Stomach smooth muscle (tissue), 2 donors: ENCODE results near the gene TMEM80.
"Not testable (repeated sequence)": the region's sequence is repeated elsewhere in the genome, so short reads cannot be mapped to it uniquely, and the experiment has no call there.

Experiments
- H3K27ac ChIP-seq: one replicate; pipeline ENCODE4 v1.7.0; 2013; ENCODE audit warnings: mild to moderate bottlenecking, low read length, inconsistent platforms
- H3K27me3 ChIP-seq, 2 donors: one replicate each; pipeline ENCODE4 v1.7.0; 2013; ENCODE audit warnings: low read length in 2 of 2; ENCODE audit not compliant: insufficient read depth in 2 of 2, control insufficient read depth in 1 of 2
- H3K36me3 ChIP-seq, 2 donors: one replicate each; pipeline ENCODE4 v1.7.0; 2013; ENCODE audit warnings: low read length in 2 of 2; ENCODE audit not compliant: control insufficient read depth in 2 of 2, insufficient read depth in 2 of 2
- H3K4me1 ChIP-seq: one replicate; pipeline ENCODE4 v1.7.0; 2013; ENCODE audit warnings: low read length; ENCODE audit not compliant: control insufficient read depth, insufficient read depth
- H3K4me3 ChIP-seq, 2 donors: one replicate each; pipeline ENCODE4 v1.7.0; 2013; ENCODE audit warnings: low read length in 2 of 2
- H3K9ac ChIP-seq, 2 donors: one replicate each; pipeline ENCODE4 v1.7.0; 2013; ENCODE audit warnings: low read length in 2 of 2, mild to moderate bottlenecking in 1 of 2
- H3K9me3 ChIP-seq, 2 donors: one replicate each; pipeline ENCODE4 v1.7.0; 2013; ENCODE audit warnings: low read length in 2 of 2; ENCODE audit not compliant: control insufficient read depth in 2 of 2
- donor health status: healthy.
- donor health status: Pancreatic carcinoma.

Gene TMEM80

DNA sequence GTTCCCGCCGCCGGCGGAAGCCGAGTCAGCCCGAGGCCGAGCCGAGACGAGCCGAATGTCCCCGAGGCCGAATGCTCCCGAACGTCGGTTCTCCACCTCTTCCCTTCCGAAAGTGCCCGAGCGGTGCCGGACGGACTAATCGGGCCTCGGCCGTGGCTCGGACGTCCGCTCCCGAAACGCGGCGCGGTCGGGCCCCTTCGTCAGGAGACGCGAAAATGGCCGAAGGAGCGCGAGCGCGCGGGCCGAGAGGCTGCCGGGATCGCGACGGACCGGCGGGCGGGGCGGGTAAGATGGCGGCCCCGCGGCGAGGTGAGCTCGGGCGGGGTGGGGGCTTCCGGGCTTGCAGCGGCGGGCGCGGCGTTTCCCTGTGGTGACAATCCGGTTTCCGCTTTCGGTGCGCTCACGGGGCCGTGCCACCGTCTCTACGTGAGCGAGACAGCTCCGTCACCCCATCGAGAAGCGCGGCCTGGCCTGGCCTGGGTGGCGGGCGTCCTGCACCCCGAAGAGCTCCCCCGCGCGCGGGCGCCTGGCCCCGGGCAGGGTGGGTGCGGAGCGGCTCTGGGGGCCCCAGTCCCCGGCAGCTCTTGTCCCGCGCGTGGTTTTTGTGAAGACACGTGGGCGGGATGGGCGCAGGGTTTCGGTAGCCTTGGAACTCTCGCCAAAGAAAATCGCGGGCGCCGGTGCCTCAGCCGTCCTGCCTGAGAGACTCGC, at the start of gene TMEM80:
TMEM80 (plus strand) TSS at position 279 of the 711 bp plus-strand sequence; CDS start at position 291, 12 bp downstream.
- H3K4me1 ChIP-seq: peaks cover 43% of the 10 kb centered on the region
- peak within 1 kb of the TSS; percentile 95 to 98 for H3K9ac ChIP-seq

DNA sequence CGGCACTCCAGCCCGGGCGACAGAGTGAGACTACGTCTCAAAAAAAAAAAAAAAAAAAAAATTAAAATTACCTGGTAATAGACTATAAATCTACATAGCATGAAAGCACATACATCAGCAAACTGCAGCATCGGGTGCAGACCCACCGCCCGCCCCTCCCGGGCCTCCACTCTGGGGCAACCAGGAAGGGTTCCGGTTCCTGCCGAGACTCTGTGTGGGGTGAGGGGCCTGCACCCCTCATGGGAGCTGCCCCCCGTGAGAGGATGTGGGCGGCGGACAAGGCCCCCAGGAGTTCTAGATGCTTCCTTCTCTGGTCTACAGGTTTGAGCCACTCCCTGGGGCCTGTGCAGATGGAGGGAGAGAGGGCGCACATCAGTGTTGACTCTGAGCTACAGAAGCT, 49.4 kb upstream of the TMEM80 start:
- H3K4me1 ChIP-seq: no peaks in the 10 kb centered on the region
- no peaks in the 10 kb centered on the region for H3K9me3 ChIP-seq
- no peak overlapping the region for H3K9ac ChIP-seq
- no peaks in the 10 kb centered on the region for H3K27me3 ChIP-seq
- no peak overlapping the region for H3K4me3 ChIP-seq
- peaks cover 6 to 7% of the 10 kb centered on the region in 2 donors for H3K36me3 ChIP-seq
- no peak overlapping the region for H3K27ac ChIP-seq

More for the DNA sequence above, at the start of gene TMEM80:
- no peaks in the 10 kb centered on the region for H3K27me3 ChIP-seq
- H3K36me3 ChIP-seq: peaks cover 3 to 4% of the 10 kb centered on the region in 2 donors
- H3K27ac ChIP-seq: peak within 1 kb of the TSS; percentile 98
- H3K9me3 ChIP-seq: no peaks in the 10 kb centered on the region
- H3K4me3 ChIP-seq: peak within 1 kb of the TSS; percentile 82 to 84

DNA sequence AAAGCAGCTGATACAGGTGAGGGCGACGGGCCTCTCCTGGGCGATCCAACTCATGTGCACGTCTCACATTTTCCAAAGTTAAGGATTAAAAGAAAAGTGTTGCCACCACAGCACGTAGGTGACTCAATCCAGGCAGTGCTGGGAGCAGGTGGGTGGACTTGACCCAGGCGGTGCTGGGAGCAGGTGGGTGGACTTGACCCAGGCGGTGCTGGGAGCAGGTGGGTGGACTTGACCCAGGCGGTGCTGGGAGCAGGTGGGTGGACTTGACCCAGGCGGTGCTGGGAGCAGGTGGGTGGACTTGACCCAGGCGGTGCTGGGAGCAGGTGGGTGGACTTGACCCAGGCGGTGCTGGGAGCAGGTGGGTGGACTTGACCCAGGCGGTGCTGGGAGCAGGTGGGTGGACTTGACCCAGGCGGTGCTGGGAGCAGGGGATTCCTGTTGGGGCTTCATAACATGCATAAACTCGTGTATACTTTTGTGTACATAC, 47.9 kb upstream of the TMEM80 start:
- not testable (repeated sequence) for H3K9ac ChIP-seq, H3K4me3 ChIP-seq, H3K27ac ChIP-seq, H3K36me3 ChIP-seq, H3K4me1 ChIP-seq, H3K9me3 ChIP-seq, H3K27me3 ChIP-seq

DNA sequence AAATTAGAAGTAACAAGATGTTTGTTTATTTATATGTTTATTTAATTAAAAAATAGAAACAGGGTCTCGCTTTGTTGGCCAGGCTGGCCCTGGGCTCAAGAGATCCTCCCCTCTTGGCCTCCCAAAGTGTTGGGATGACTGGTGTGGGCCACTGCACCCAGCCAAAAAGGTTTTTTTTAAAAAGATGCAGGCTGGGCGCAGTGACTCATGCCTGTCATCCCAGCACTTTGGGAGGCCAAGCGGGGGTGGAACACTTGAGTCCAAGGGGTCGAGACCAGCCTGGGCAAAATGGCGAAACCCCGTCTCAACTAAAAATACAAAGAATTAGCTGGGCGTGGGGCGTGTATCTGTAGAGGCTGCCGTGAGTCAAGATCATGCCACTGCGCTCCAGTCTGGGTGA, 45.1 kb upstream of the TMEM80 start:
- Histone ChIP-seq H3K36me3 (peaks cover 5 to 6% of the 10 kb centered on the region in 2 donors), H3K9ac (no peak overlapping the region), H3K27me3 (no peaks in the 10 kb centered on the region), H3K4me3 (no peak overlapping the region), H3K9me3 (no peaks in the 10 kb centered on the region), H3K27ac (no peak overlapping the region), H3K4me1 (no peaks in the 10 kb centered on the region)

DNA sequence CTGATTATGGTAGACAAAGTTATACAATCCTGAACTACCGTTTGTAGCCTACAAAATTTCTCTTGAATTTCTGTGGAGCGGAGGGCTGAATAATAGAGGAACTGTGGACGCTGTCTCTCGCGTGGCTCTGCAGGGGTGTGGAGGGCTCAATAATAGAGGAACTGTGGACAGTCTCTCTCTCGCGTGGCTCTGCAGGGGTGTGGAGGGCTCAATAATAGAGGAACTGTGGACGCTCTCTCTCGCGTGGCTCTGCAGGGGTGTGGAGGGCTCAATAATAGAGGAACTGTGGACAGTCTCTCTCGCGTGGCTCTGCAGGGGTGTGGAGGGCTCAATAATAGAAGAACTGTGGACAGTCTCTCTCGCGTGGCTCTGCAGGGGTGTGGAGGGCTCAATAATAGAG, 42.5 kb upstream of the TMEM80 start:
- not testable (repeated sequence) for H3K27ac ChIP-seq, H3K4me3 ChIP-seq, H3K4me1 ChIP-seq, H3K9me3 ChIP-seq, H3K27me3 ChIP-seq, H3K9ac ChIP-seq
- H3K36me3 ChIP-seq: peaks cover 5 to 10% of the 10 kb centered on the region in 2 donors

DNA sequence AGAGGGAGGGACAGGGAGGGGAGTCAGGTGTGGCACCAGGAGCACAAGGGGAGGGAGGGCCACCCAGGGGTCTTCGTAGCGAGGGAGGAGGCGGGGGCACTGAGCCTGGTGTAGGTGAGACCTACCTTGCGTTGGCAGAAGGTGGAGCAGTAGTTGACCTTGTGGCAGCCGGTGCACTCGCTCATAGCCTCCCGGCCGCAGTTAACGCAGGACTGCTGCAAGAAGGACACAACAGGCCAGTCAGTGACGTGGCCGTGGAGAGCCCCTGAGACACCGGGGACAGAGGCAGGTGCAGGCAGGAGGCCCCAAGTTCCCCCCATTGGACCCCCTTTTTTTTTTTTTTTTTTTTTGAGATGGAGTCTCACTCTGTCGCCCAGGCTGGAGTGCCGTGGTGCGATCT, 41.8 kb upstream of the TMEM80 start:
- Histone ChIP-seq H3K4me1 (no peaks in the 10 kb centered on the region), H3K36me3 (peaks cover 5 to 8% of the 10 kb centered on the region in 2 donors), H3K4me3 (no peak overlapping the region), H3K27me3 (no peaks in the 10 kb centered on the region), H3K9ac (no peak overlapping the region), H3K27ac (no peak overlapping the region), H3K9me3 (no peaks in the 10 kb centered on the region)

DNA sequence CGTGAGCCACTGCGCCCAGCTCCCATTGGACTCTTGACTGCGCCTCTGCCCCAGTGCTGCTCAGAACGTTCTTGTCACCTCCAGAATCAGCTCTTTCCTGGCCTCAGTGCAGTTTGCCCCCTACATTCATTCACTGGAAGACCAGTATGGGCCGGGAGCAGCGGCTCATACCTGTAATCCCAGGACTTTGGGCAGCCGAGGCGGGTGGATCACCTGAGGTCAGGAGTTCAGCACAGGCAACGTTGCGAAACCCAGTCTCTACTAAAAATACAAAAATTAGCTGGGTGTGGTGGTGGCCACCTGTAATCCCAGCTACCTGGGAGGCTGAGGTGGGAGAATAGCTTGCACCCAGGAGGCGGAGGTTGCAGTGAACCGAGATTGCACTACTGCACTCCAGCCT, 41.2 kb upstream of the TMEM80 start:
- not testable (repeated sequence) for H3K4me1 ChIP-seq, H3K9me3 ChIP-seq, H3K27me3 ChIP-seq, H3K4me3 ChIP-seq, H3K27ac ChIP-seq, H3K9ac ChIP-seq
- peaks cover 7 to 11% of the 10 kb centered on the region in 2 donors for H3K36me3 ChIP-seq

DNA sequence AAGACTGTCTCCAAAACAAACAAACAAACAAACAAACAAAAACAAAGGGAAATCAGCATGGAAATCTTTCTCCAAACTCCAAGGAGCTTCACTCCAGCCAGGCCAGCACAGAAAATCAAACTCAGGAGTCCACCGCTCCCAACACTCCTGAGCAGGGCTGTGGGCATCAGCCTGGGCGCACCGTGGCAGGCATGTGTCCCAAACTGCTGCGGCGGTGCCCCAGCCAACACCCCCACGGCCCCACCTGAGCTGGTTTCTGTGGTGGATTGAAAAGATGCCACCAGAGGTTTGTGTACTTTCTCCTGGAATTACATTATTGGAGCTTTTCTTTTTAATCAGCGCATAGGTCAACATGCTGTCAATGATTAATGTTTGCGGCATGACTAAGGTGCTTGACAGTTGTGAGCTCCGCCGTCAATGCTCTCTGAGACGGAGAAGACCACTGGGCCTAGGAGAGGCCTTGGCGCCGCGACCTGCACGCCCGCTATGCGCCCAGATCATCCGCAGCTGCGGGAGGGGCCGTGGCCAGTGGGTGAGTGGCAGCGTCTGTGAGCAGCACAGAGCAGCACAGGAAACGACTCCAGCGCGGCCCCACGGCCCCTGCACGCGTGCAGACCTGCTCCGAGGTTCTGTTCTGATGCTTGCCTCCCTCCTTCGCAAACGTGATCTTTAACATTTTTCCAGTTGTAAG, 40.4 kb upstream of the TMEM80 start:
- H3K36me3 ChIP-seq: peaks cover 13% of the 10 kb centered on the region in 2 donors

DNA sequence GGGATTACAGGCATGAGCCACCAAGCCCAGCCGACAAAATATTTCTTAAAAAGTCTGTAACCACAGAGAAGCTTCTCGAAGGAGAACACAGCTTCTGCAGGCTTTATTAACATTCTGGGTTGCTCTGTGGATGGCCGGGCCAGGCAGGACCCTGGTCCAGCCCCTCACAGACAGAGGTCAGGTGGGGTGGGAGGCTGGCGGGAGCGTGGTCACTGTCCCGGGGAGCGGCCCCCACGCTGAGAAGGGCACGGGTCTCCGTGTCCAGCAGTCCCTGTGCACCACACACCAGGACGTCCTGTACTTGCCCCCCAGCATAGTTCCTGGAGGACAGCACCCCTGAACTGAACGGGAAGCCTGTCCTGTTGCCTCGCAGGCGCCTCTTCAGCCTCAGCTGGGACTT, 39.2 kb upstream of the TMEM80 start:
- Histone ChIP-seq H3K9ac (no peak overlapping the region), H3K36me3 (peaks cover 13 to 15% of the 10 kb centered on the region in 2 donors), H3K27ac (no peak overlapping the region), H3K9me3 (no peaks in the 10 kb centered on the region), H3K4me3 (no peak overlapping the region), H3K4me1 (no peaks in the 10 kb centered on the region), H3K27me3 (no peaks in the 10 kb centered on the region)

More for the DNA sequence above, 40.4 kb upstream of the TMEM80 start:
- Histone ChIP-seq H3K27me3 (no peaks in the 10 kb centered on the region), H3K9me3 (no peaks in the 10 kb centered on the region), H3K4me3 (no peak overlapping the region), H3K9ac (no peak overlapping the region), H3K27ac (no peak overlapping the region), H3K4me1 (no peaks in the 10 kb centered on the region)

DNA sequence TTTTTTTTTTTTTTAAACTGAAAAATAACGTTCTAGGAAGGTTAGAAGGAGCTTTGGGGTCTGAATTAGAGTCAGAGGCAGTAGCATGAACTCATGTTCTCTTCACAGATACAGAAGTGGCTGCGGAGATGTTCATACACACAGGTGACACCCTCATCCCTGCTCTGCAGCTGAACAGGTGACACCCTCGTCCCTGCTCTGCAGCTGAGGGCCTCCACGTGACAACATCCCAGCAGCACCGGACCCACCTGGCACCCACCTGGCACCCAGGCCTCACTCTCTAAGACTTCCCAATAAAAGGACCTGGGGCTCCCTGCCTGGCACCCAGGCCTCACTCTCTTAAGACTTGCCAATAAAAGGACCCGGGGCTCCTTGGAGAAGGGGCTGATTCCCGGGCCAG, 38.8 kb upstream of the TMEM80 start:
- no peaks in the 10 kb centered on the region for H3K4me1 ChIP-seq
- H3K36me3 ChIP-seq: peaks cover 13 to 15% of the 10 kb centered on the region in 2 donors
- no peak overlapping the region for H3K4me3 ChIP-seq
- H3K27me3 ChIP-seq: no peaks in the 10 kb centered on the region
- no peak overlapping the region for H3K9ac ChIP-seq
- no peaks in the 10 kb centered on the region for H3K9me3 ChIP-seq
- no peak overlapping the region for H3K27ac ChIP-seq

DNA sequence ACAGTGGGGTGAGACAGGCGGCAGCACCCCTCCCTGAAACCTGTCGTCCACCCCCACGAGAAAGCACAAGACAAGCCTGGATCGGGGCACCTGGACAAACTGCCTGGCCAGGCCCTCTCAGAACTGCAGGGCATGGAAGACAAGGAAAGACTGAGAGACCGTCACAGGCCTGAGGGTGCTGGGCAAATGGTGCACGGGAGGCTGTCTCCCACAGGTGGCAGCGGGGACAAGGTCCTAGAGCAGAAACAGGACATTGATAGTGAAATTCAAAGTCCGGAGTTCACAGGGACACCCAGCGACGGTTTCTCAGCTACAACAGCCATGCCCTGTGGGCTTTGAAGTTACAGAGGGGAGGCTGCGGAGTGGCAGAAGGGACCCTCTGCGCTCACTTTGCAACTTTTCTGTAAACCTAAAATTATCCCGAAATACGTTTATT, 37.9 kb upstream of the TMEM80 start:
- Histone ChIP-seq H3K27ac (no peak overlapping the region), H3K4me1 (peaks cover 2% of the 10 kb centered on the region), H3K9me3 (no peaks in the 10 kb centered on the region), H3K4me3 (no peak overlapping the region), H3K27me3 (no peaks in the 10 kb centered on the region), H3K9ac (no peak overlapping the region), H3K36me3 (peaks cover 13 to 15% of the 10 kb centered on the region in 2 donors)
